T-cell (primary cell): ENCODE results near the gene DAPP1. TPM values are rescaled to one million over a fixed set of nuclear protein-coding genes. Genes with fewer than 3 reads are reported as not detected.
A peak's percentile ranks its signal among the peaks of the same experiment; 100 is the strongest.

Experiments
- ATAC-seq, 4 experiments: fragments of 200-7000 bp in 3 of 4; fragments of 150-1000 bp in 1 of 4; cut with Tn5 transposase; replicated peaks in 1 of 4; 1 replicate in 3 of 4; 2 replicates in 1 of 4; pipeline ENCODE4 v1.10.0; 2021; ENCODE audit warnings: moderate library complexity in 3 of 4, mild to moderate bottlenecking in 2 of 4, moderate number of reproducible peaks in 1 of 4
- CTCF ChIA-PET, 2 donors: fragments of 300-600 bp; sonication (Branson Sonifier 250); formaldehyde crosslinking; loops; one replicate each; lab custom pipeline; 2022; ENCODE audit warnings: antibody characterized with exemption in 2 of 2; lab: Charles Lee
- POLR2A ChIA-PET, 2 donors: fragments of 300-600 bp; sonication (Branson Sonifier 250); formaldehyde crosslinking; loops; one replicate each; lab custom pipeline; 2022; ENCODE audit warnings: antibody characterized with exemption in 2 of 2; lab: Charles Lee
- DNase-seq, 35 experiments: peaks; one replicate each; pipeline versions ENCODE4 v3.0.0 to v3.0.0-alpha.2; 2013 to 2023
- H3K27ac ChIP-seq: one replicate; pipeline ENCODE4 v1.5.1; 2013; ENCODE audit warnings: low read length
- H3K27me3 ChIP-seq, 2 experiments: replicated peaks in 1 of 2; 1 replicate in 1 of 2; 2 replicates in 1 of 2; pipeline versions ENCODE4 v1.6.1 to v1.7.0; 2013; ENCODE audit warnings: low read length in 1 of 2, mixed read lengths in 1 of 2; ENCODE audit not compliant: control insufficient read depth in 2 of 2, insufficient read depth in 2 of 2; ENCODE audit errors: extremely low read depth in 1 of 2
- H3K36me3 ChIP-seq, 2 donors: 1 replicate in 1 of 2; 2 replicates in 1 of 2; pipeline versions ENCODE4 v1.6.1 to v1.7.0; 2013; ENCODE audit warnings: low read length in 1 of 2; ENCODE audit not compliant: control insufficient read depth in 2 of 2, insufficient read depth in 1 of 2; ENCODE audit errors: extremely low read depth in 1 of 2
- H3K4me1 ChIP-seq, 2 experiments: 1 replicate in 1 of 2; 2 replicates in 1 of 2; pipeline versions ENCODE4 v1.6.1 to v1.7.0; 2013; ENCODE audit warnings: low read length in 2 of 2, mixed read lengths in 1 of 2; ENCODE audit not compliant: insufficient read depth in 2 of 2, control insufficient read depth in 1 of 2; ENCODE audit errors: extremely low read depth in 1 of 2
- H3K4me3 ChIP-seq, 2 donors: 1 replicate in 1 of 2; 2 replicates in 1 of 2; pipeline versions ENCODE4 v1.5.1 to v1.7.0; 2013; ENCODE audit warnings: mild to moderate bottlenecking in 2 of 2, low read length in 1 of 2, moderate library complexity in 1 of 2; ENCODE audit not compliant: control insufficient read depth in 1 of 2; ENCODE audit errors: extremely low read depth in 1 of 2
- H3K9me3 ChIP-seq: 2 replicates; pipeline ENCODE4 v1.7.0; 2013
- H3K27ac Mint-ChIP-seq, 2 donors: one replicate each; pipeline ENCODE4 v1.8.0; 2020 to 2021; ENCODE audit warnings: mild to moderate bottlenecking in 2 of 2, mixed read lengths in 2 of 2
- H3K27me3 Mint-ChIP-seq, 2 donors: one replicate each; pipeline ENCODE4 v1.8.0; 2021 to 2022; ENCODE audit warnings: mixed read lengths in 2 of 2
- H3K36me3 Mint-ChIP-seq: one replicate; pipeline ENCODE4 v1.8.0; 2021; ENCODE audit warnings: mixed read lengths
- H3K4me1 Mint-ChIP-seq, 3 donors: one replicate each; pipeline ENCODE4 v1.8.0; 2020 to 2022; ENCODE audit warnings: mixed read lengths in 3 of 3, mild to moderate bottlenecking in 1 of 3
- H3K4me3 Mint-ChIP-seq, 3 donors: one replicate each; pipeline ENCODE4 v1.8.0; 2020 to 2022; ENCODE audit warnings: mild to moderate bottlenecking in 3 of 3, mixed read lengths in 3 of 3, moderate library complexity in 3 of 3
- H3K9me3 Mint-ChIP-seq, 3 donors: one replicate each; pipeline ENCODE4 v1.8.0; 2020 to 2022; ENCODE audit warnings: mixed read lengths in 3 of 3
- WGBS: methylation state at CpG from one replicate; pipeline ENCODE4 v1.1.5; 2013; ENCODE audit warnings: missing lambda C conversion rate; ENCODE audit not compliant: insufficient coverage; 5-methylcytosine and 5-hydroxymethylcytosine counted together
- total RNA-seq, 35 experiments: library from RNA in 6 of 35; stranded (reverse) in 6 of 35; fragments of 120-200 nt in 1 of 35; gene quantifications; one replicate each; pipeline versions ENCODE4 v1.2.1 to v1.2.4 and lab custom pipeline; 2013 to 2026

DAPP1 gene
- total RNA-seq, 5 donors from 2014 or later (not counting 1 experiment from before 2014, with no cell fraction given), result 12.9 to 18.7 (median 14.3) TPM

DNA sequence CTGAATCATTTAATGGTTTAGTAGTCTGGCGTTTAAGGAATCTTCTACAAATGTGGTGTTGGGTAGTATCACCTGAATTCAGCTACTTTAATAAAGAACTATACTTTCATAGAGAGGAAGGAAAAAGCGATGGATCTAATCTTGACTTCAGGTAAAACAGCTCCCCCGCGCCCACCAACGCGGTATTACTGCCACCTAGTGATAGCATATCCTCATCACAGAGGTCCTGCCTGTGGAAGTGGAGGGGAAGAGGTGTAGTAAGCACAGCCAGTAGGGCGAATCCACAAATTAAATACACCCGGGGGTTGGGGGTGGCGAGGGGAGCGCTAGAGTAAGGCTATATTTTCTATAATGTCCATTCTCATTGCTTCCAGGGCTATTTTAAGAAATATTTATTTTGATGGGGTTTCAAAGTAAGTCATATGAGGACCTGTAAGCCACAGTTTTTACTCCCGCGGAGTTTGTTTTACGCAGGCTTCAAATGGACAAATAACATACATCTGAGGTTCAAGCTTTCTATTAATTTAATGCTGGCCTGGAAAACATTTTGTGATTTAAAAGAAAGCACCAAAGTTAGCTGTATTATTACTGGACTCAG, 8.3 kb upstream of the DAPP1 start:
- Mint-ChIP-seq H3K27ac (no peak overlapping the region), H3K4me1 (peaks cover 0 to 4% (median 0%) of the 10 kb centered on the region in 3 donors), H3K36me3 (no peaks in the 10 kb centered on the region), H3K27me3 (peaks cover 0 to 2% of the 10 kb centered on the region in 2 donors), H3K4me3 (no peak overlapping the region), H3K9me3 (no peaks in the 10 kb centered on the region)
- H3K4me3 ChIP-seq, result no peak overlapping the region
- POLR2A ChIA-PET, result interaction anchor here in 1 of 2 donors (0.9 to 1.2 kb wide), 3 partner anchors 8 to 244 kb away, joined by 3 to 6 read pairs (median 3); partner anchors contain the start of genes DAPP1, LAMTOR3 and TRMT10A
- H3K36me3 ChIP-seq, result no peaks in the 10 kb centered on the region
- H3K9me3 ChIP-seq, result no peaks in the 10 kb centered on the region
- peaks cover 0 to 6% of the 10 kb centered on the region in 2 experiments for H3K27me3 ChIP-seq
- H3K27ac ChIP-seq, result no peak overlapping the region
- DNase-seq (peak; percentile 45 to 80 (median 63)), ATAC-seq (peak; percentile 94 to 99 (median 94))
- CTCF ChIA-PET, result interaction anchor here (0.6 to 2.8 kb wide), 39 partner anchors 9 to 752 kb away, joined by 3 to 30 read pairs (median 4); partner anchors contain the start of genes DAPP1 (in 2 of the 2), TRMT10A (in 2 of the 2), DNAJB14 (in 1 of the 2) and H2AZ1 (in 1 of the 2)
- no CpG with 5 or more reads among the region's 13 CpGs for WGBS
- H3K4me1 ChIP-seq, result no peaks in the 10 kb centered on the region

DNA sequence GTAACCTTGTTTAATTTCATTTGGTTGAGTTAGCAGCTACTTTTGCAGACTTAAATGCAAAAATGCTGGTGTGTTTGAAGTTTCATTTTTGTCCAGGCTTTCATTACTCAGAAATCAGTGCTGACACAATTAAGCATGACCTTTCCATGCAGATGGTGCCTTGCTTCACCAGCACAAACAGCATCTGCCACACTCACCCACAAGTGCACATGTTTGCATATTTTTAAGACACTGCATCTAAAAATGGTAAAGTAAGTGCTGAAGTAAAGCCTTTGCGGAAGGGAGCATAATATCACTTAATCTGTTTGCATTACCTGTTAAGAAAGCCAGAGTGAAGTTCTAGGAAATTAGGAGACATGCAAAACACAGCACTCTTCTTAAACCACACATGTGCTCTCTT, 7.3 kb upstream of the DAPP1 start:
- no peaks in the 10 kb centered on the region for H3K4me1 ChIP-seq
- H3K36me3 Mint-ChIP-seq, result no peaks in the 10 kb centered on the region
- no peaks in the 10 kb centered on the region for H3K36me3 ChIP-seq
- DNase-seq (no peak), ATAC-seq (no peak)
- H3K4me3 Mint-ChIP-seq, result no peak overlapping the region
- H3K4me3 ChIP-seq, result no peak overlapping the region
- no peak overlapping the region for H3K27ac ChIP-seq
- H3K4me1 Mint-ChIP-seq, result peaks cover 0 to 4% (median 0%) of the 10 kb centered on the region in 3 donors
- ChIA-PET CTCF (interaction anchor here (0.5 to 2.8 kb wide), 20 partner anchors 8 to 1402 kb away, joined by 3 to 30 read pairs (median 5); partner anchors contain the start of genes DAPP1 (in 2 of the 2), DNAJB14 (in 1 of the 2), H2AZ1 (in 1 of the 2) and LAMTOR3 (in 1 of the 2)), POLR2A (interaction anchor here in 1 of 2 donors (0.5 to 1.2 kb wide), 3 partner anchors 85 to 248 kb away, joined by 3 to 4 read pairs (median 3); partner anchors contain the start of genes LAMTOR3 and TRMT10A)
- peaks cover 0 to 6% of the 10 kb centered on the region in 2 experiments for H3K27me3 ChIP-seq
- H3K27me3 Mint-ChIP-seq, result peaks cover 0 to 2% of the 10 kb centered on the region in 2 donors
- no peak overlapping the region for H3K27ac Mint-ChIP-seq
- H3K9me3 ChIP-seq, result no peaks in the 10 kb centered on the region
- no peaks in the 10 kb centered on the region for H3K9me3 Mint-ChIP-seq
- no CpG with 5 or more reads among the region's 1 CpG for whole genome bisulfite sequencing

DNA sequence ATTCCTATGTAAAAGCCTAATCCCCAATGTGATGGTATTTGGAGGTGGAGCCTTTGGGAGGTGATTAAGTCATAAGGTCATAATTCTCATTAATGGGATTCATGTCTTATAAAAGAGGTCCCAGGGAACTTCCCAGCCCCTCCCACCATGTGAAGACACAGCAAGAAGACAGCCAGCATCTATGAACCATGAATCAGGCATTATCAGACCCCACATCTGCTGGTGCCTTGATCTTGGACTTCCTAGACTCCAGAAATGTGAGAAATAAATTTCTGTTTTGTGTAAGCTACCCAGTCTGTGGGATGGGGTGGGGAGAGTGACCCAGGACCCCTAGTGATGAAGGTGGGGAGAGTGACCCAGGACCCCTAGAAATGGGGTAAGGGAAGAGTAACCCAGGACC, 6.1 kb upstream of the DAPP1 start:
- no peaks in the 10 kb centered on the region for H3K36me3 Mint-ChIP-seq
- Histone ChIP-seq H3K36me3 (no peaks in the 10 kb centered on the region), H3K9me3 (no peaks in the 10 kb centered on the region), H3K4me1 (peaks cover under 1 to 5% of the 10 kb centered on the region in 2 experiments), H3K27ac (no peak overlapping the region), H3K27me3 (peaks cover 0 to 4% of the 10 kb centered on the region in 2 experiments), H3K4me3 (no peak overlapping the region)
- H3K27ac Mint-ChIP-seq, result no peak overlapping the region
- H3K27me3 Mint-ChIP-seq, result peaks cover 0 to 2% of the 10 kb centered on the region in 2 donors
- CTCF ChIA-PET, result interaction anchor here (1.3 to 2.4 kb wide), 8 partner anchors 8 to 247 kb away, joined by 6 to 17 read pairs (median 8); partner anchors contain the start of genes DNAJB14 (in 1 of the 2) and TRMT10A (in 1 of the 2)
- peaks cover 4 to 10% (median 4%) of the 10 kb centered on the region in 3 donors for H3K4me1 Mint-ChIP-seq
- POLR2A ChIA-PET, result no interaction called here
- H3K4me3 Mint-ChIP-seq, result no peak overlapping the region
- no peak for ATAC-seq
- no peak for DNase-seq
- H3K9me3 Mint-ChIP-seq, result no peaks in the 10 kb centered on the region

DNA sequence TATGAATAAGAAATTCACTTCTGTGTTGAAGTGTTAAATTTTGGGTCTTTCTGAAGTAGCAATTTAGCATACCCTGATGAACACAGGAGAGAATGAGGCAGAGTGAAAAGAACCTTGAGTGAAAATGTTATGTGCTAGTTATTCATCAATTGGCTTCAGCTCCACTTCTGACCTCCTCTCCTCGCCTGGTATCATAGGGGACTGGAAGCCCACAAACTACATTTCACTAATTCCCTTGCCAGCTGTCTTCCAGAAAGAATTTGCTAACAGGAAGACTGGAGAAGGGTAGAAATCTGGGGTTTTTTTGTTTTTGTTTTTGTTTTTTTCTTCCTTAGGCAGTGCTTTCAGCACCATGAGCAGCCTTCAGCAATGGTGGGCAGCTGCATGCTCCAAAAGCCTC, 5.5 kb upstream of the DAPP1 start:
- CTCF ChIA-PET, result interaction anchor here (0.5 to 2.4 kb wide), 29 partner anchors 8 to 743 kb away, joined by 3 to 17 read pairs (median 5); partner anchors contain the start of genes DNAJB14 (in 1 of the 2), H2AZ1 (in 1 of the 2), LAMTOR3 (in 1 of the 2) and TRMT10A (in 1 of the 2)
- Mint-ChIP-seq H3K4me1 (peaks cover 10 to 16% (median 10%) of the 10 kb centered on the region in 3 donors), H3K27me3 (peaks cover 0 to 2% of the 10 kb centered on the region in 2 donors), H3K4me3 (no peak overlapping the region), H3K27ac (no peak overlapping the region), H3K9me3 (no peaks in the 10 kb centered on the region), H3K36me3 (no peaks in the 10 kb centered on the region)
- DNase-seq (no peak), ATAC-seq (no peak)
- Histone ChIP-seq H3K4me3 (no peak overlapping the region), H3K27ac (no peak overlapping the region), H3K4me1 (peaks cover 7 to 11% of the 10 kb centered on the region in 2 experiments), H3K9me3 (no peaks in the 10 kb centered on the region), H3K27me3 (peaks cover 0 to 4% of the 10 kb centered on the region in 2 experiments), H3K36me3 (no peaks in the 10 kb centered on the region)
- POLR2A ChIA-PET, result no interaction called here
- WGBS, result no CpG with 5 or more reads among the region's 1 CpG

DNA sequence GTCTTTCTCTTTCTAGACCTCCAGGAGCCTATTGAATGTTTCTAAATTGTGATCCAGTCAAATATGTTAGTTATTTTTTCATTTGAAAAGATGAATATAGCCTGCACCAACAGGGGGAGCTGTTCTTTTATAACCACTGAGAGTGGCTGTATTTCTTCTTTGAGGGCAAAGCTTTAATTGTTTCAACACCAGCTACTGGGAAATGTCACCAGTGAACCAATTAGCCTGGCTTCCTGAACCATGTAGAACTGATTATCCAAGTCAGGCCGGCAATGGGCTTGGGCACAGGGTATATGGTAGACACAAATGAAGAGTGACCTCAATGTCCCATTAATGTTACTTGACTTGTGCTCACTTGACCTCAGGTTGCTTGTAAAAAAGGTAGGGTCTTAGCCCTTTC, 4.8 kb upstream of the DAPP1 start:
- Mint-ChIP-seq H3K36me3 (no peaks in the 10 kb centered on the region), H3K4me1 (peaks cover 17 to 23% (median 17%) of the 10 kb centered on the region in 3 donors), H3K27ac (peak overlapping the region in 1 of 2 donors; percentile 39), H3K4me3 (no peak overlapping the region), H3K27me3 (peaks cover 0 to 2% of the 10 kb centered on the region in 2 donors), H3K9me3 (no peaks in the 10 kb centered on the region)
- Histone ChIP-seq H3K36me3 (no peaks in the 10 kb centered on the region), H3K9me3 (no peaks in the 10 kb centered on the region), H3K27ac (no peak overlapping the region), H3K4me3 (no peak overlapping the region), H3K4me1 (peaks cover 12 to 18% of the 10 kb centered on the region in 2 experiments), H3K27me3 (peaks cover 0 to 3% of the 10 kb centered on the region in 2 experiments)
- ATAC-seq (no peak), DNase-seq (peak in 26 of 35 experiments; percentile 3 to 74 (median 26))
- ChIA-PET CTCF (interaction anchor here (0.5 to 2.4 kb wide), 33 partner anchors 8 to 744 kb away, joined by 3 to 17 read pairs (median 5); partner anchors contain the start of genes DNAJB14 (in 1 of the 2), H2AZ1 (in 1 of the 2), LAMTOR3 (in 1 of the 2) and TRMT10A (in 1 of the 2)), POLR2A (interaction anchor here in 1 of 2 donors (0.6 kb wide), 2 partner anchors 55 to 75 kb away, joined by 3 to 14 read pairs; no protein-coding TSS in a partner anchor)
- WGBS, result 100% methylated on average over 1 of the region's 1 CpG

DNA sequence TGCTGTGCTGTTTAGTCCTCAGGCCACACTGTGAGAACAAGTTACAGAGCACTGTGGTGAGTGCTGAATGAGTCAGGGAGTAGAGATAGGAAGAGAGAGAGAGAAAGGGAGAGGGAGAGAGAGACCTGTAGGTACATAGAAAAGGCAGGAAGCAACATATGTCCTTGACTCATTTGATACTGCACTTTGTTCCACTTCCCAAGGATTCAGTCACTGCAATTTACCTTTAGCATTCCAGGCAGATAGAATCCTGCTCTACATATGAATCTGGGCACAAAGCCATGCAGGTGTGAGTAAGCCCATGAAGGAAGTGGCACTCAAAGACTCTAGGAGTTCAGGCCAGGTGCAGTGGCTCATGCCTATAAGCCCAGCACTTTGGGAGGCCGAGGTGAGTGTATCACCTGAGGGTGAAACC, 1.0 kb upstream of the DAPP1 start:
- ATAC-seq, result no peak

More for the DNA sequence above, 1.0 kb upstream of the DAPP1 start:
- H3K4me1 ChIP-seq, result peaks cover 22 to 26% of the 10 kb centered on the region in 2 experiments
- Mint-ChIP-seq H3K27me3 (no peaks in the 10 kb centered on the region), H3K4me3 (peak overlapping the region; percentile 40 to 91 (median 89)), H3K4me1 (peaks cover 50 to 52% (median 51%) of the 10 kb centered on the region in 3 donors), H3K36me3 (no peaks in the 10 kb centered on the region), H3K9me3 (no peaks in the 10 kb centered on the region), H3K27ac (peak overlapping the region; percentile 86 to 89)
- CTCF ChIA-PET, result interaction anchor here in 1 of 2 donors (1.2 kb wide), 1 partner anchor 74 kb away, joined by 4 read pairs; no protein-coding TSS in a partner anchor
- POLR2A ChIA-PET, result interaction anchor here in 1 of 2 donors (1.1 to 1.3 kb wide), 2 partner anchors 30 to 131 kb away, joined by 6 to 8 read pairs; partner anchors contain the start of gene DNAJB14
- H3K27ac ChIP-seq, result peak overlapping the region; percentile 65
- no peaks in the 10 kb centered on the region for H3K9me3 ChIP-seq
- no peak for DNase-seq
- no peak overlapping the region for H3K4me3 ChIP-seq
- H3K36me3 ChIP-seq, result no peaks in the 10 kb centered on the region
- H3K27me3 ChIP-seq, result no peaks in the 10 kb centered on the region
- WGBS, result no CpG with 5 or more reads among the region's 1 CpG
